HG03432 (cell line): ENCODE measurements around the gene OR5T1.

Source experiments
- ATAC-seq: cut with Tn5 transposase; IDR thresholded peaks from one replicate; pipeline ENCODE4 v1.9.1; 2021; ENCODE audit warnings: mild to moderate bottlenecking, moderate library complexity; ENCODE audit not compliant: unreplicated experiment

OR5T1 gene

GRCh38 chr11:56273854-56274253, at the start of gene OR5T1:
Gene OR5T1 (plus strand): TSS chr11:56274154. CDS start chr11:56275639, 1,485 bp downstream.
- ATAC-seq = no peak

- ATAC-seq = no peak
Observed at GRCh38 chr11:56234155-56234554, 39.8 kb upstream of the OR5T1 start, which contains the start of gene OR5T2. Gene OR5T2 (minus strand): TSS chr11:56234255. CDS start chr11:56233062, 1,193 bp downstream.

DNA sequence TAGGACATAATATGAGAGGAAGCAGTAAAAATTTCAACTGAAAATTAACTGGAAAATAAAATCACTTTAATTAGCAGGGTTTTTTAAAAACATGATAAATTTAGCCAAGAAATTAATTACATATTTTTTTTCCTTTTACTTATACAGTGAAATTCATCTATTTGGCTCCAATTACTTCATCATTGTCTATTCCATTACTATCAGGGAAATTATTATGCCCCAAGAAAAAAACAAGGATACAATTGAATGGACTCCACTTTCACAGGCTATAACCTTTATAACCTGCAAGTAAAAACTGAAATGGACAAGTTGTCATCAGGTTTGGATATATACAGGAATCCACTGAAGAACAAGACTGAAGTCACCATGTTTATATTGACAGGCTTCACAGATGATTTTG, 22.0 kb upstream of the OR5T1 start, which contains the start of gene OR5T3:
Gene OR5T3, plus strand, starts transcription at position 301 of the 400 bp plus-strand sequence. Its CDS starts 0 bp downstream, at position 301.
- ATAC-seq = no peak

GRCh38 chr11:56271092-56271491, 2.9 kb upstream of the OR5T1 start:
- ATAC-seq = no peak

GRCh38 chr11:56292154-56292553, 18.2 kb downstream of the OR5T1 start, which contains the start of gene OR8H1:
Gene OR8H1 (minus strand): TSS chr11:56292254. CDS start chr11:56291062, 1,192 bp downstream.
- ATAC-seq = no peak

DNA sequence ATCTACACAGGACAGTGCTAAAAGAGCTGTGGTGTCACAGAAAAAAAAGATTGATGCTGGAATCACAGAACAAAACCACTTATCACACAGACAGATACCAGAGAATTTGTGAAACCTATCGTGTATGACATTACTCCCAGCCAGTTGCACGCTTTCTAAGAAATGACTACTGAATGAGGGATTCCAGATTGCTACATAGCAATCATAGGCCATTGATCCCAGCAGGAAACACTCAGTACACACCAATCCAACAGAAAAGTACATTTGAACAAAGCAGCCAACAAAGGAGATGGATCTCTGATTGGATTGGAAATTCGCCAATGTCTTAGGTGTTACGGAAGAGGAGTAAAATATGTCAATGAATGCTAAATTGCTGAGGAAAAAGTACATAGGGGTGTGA, 22.9 kb downstream of the OR5T1 start:
- no peak for ATAC-seq

- ATAC-seq = no peak
Observed at GRCh38 chr11:56307836-56308235, 33.9 kb downstream of the OR5T1 start.

DNA sequence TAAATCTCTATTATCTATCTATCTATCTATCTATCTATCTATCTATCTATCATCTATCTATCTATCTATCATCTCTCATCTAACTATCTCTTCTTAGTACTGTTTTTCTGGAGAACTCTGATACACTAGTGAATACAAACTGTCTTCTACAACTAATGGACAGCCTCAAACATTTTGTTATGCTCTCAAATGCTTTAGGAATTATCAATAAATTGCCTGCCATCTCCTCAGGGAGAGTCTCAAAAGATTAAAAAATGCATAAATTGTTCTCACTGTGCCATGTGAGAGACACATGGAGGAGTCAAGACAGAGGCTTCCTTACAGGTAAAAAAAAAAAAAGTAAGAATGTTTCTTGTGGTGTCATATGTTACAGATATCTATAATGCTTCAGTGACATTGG, 40.9 kb downstream of the OR5T1 start, which contains the start of gene OR8K3:
Gene OR8K3, plus strand, starts transcription at position 301 of the 400 bp plus-strand sequence. CDS start 3,163 bp downstream, outside the sequence.
- ATAC-seq = no peak
